ENCODE results near the gene POLG2.
"Not testable (repeated sequence)": the region's sequence is repeated elsewhere in the genome, so short reads cannot be mapped to it uniquely, and the experiment has no call there.

POLG2 gene

GRCh38 chr17:64484380-64484779, 12.5 kb downstream of the POLG2 start:
- DNase-seq (ENCODE audit: low read depth): no peak

- no peak for DNase-seq (ENCODE audit: low read depth)
These were observed 15.9 kb downstream of the POLG2 start for GRCh38 chr17:64480951-64481350.

- no peak for DNase-seq (ENCODE audit: low read depth)
These were observed 19.0 kb downstream of the POLG2 start for GRCh38 chr17:64477849-64478248.

- no peak for DNase-seq (ENCODE audit: low read depth)
These were observed 24.3 kb downstream of the POLG2 start for GRCh38 chr17:64472564-64472963.

- DNase-seq (ENCODE audit: low read depth): no peak
These were observed 25.4 kb downstream of the POLG2 start for GRCh38 chr17:64471440-64471839.

- no peak for DNase-seq (ENCODE audit: low read depth)
These were observed 26.2 kb downstream of the POLG2 start for GRCh38 chr17:64470625-64471024.

GRCh38 chr17:64466834-64467233, 30.0 kb downstream of the POLG2 start:
- DNase-seq (ENCODE audit: low read depth): not testable (repeated sequence)

GRCh38 chr17:64466019-64466735, 30.7 kb downstream of the POLG2 start:
- no peak for DNase-seq (ENCODE audit: low read depth)

- DNase-seq (ENCODE audit: low read depth): no peak
These were observed 35.1 kb downstream of the POLG2 start for GRCh38 chr17:64461788-64462187.

- no peak for DNase-seq (ENCODE audit: low read depth)
These were observed 35.9 kb downstream of the POLG2 start for GRCh38 chr17:64460955-64461354.

- DNase-seq (ENCODE audit: low read depth): not testable (repeated sequence)
These were observed 37.0 kb downstream of the POLG2 start for GRCh38 chr17:64459818-64460217.

- no peak for DNase-seq (ENCODE audit: low read depth)
These were observed 37.5 kb downstream of the POLG2 start for GRCh38 chr17:64459284-64459747.

- DNase-seq (ENCODE audit: low read depth): no peak
These were observed 38.1 kb downstream of the POLG2 start for GRCh38 chr17:64458756-64459155.

- no peak for DNase-seq (ENCODE audit: low read depth)
These were observed 39.7 kb downstream of the POLG2 start for GRCh38 chr17:64457156-64457555.

GRCh38 chr17:64455993-64456885, 40.6 kb downstream of the POLG2 start:
- no peak for DNase-seq (ENCODE audit: low read depth)

GRCh38 chr17:64449545-64449944, 47.3 kb downstream of the POLG2 start:
- no peak for DNase-seq (ENCODE audit: low read depth)

GRCh38 chr17:64448665-64449512, 48.0 kb downstream of the POLG2 start, which contains the start of gene MILR1:
MILR1 (plus strand) TSS chr17:64449115; CDS start chr17:64449169, 54 bp downstream.
- DNase-seq (ENCODE audit: low read depth): no peak

GRCh38 chr17:64447526-64447925, 49.3 kb downstream of the POLG2 start:
- DNase-seq (ENCODE audit: low read depth): no peak

- DNase-seq (ENCODE audit: low read depth): no peak
These were observed 53.6 kb downstream of the POLG2 start for GRCh38 chr17:64443086-64443760.

GRCh38 chr17:64442541-64442971, 54.3 kb downstream of the POLG2 start:
- no peak for DNase-seq (ENCODE audit: low read depth)

- peak; percentile 9 for DNase-seq (ENCODE audit: low read depth)
These were observed 54.9 kb downstream of the POLG2 start for GRCh38 chr17:64441772-64442540.
